GM21825 (cell line): ENCODE data around the gene HTR2C.

Experiments
- ATAC-seq: cut with Tn5 transposase; IDR thresholded peaks from one replicate; pipeline ENCODE4 v1.9.1; 2021; ENCODE audit warnings: mild to moderate bottlenecking, moderate library complexity; ENCODE audit not compliant: unreplicated experiment

Gene HTR2C

DNA sequence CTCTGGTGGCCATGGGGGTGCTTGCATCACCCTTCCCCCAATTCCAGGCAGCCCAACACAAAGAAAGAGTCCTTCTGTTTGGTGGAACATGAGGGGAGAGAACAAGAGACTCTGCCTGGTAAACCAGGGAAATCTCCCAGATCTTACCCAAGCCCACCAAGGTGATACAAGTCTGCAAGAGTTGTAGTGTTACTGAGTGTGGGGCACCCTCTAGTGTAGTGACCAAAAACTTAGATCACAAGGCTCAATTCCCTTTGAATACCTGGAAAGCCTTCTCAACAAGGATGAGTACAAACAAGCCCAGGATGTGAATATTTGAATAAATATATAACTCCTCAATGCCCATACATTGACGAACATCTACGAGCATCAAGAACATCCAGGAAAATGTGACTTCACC, 368.8 kb downstream of the HTR2C start:
- no peak for ATAC-seq
